GM12892 (cell line): Measurements from ENCODE around the gene ATP7A.
"Not testable (repeated sequence)": the region's sequence is repeated elsewhere in the genome, so short reads cannot be mapped to it uniquely, and the experiment has no call there.

Source experiments
- POLR2A ChIP-seq: IDR thresholded peaks from 2 replicates; pipeline ENCODE4 v1.6.1; 2011; ENCODE audit warnings: low read depth, low read length, control low read depth
- POLR2AphosphoS5 ChIP-seq: IDR thresholded peaks from 2 replicates; pipeline ENCODE4 v1.6.1; 2011; ENCODE audit warnings: low read depth, low read length, control low read depth
- TAF1 ChIP-seq: IDR thresholded peaks from 2 replicates; pipeline ENCODE4 v1.6.1; 2011; ENCODE audit warnings: low read depth, mild to moderate bottlenecking, control low read depth, low read length, borderline replicate concordance

DNA sequence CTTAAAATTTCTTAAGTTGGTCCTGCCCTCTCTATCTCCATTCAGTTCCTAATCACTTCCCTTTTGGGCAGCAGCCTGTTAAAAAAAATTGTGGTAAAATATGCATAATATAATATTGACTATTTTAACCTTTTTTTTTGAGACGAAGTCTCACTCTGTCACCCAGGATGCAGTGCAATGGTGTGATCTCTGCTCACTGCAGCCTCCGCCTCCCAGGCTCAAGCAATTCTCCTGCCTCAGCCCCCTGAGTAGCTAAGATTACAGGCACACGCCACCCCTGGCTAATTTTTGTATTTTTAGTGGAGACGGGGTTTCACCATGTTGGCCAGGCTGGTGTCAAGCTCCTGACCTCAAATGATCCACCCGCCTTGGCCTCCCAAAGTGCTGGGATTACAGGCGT, 8.9 kb downstream of the ATP7A start:
- not testable (repeated sequence) for TF ChIP-seq POLR2A, TAF1, POLR2AphosphoS5
